A673 (cell line): ENCODE results near the gene CAMK4.

Experiments used
- CTCF ChIP-seq: fragments of 300-800, 200-600 bp; sonication (generic); conservative IDR thresholded peaks from 2 replicates; pipeline ENCODE4 v1.5.1; 2017; ENCODE audit warnings: low read depth, mild to moderate bottlenecking, antibody characterized with exemption, low read length, moderate library complexity, mixed read lengths
- EZH2 ChIP-seq: fragments of 200-600 bp; sonication (generic); IDR thresholded peaks from 2 replicates; pipeline ENCODE4 v1.6.1; 2017; ENCODE audit warnings: borderline replicate concordance, low read depth, mild to moderate bottlenecking, mixed read lengths, antibody characterized with exemption, low read length; ENCODE audit not compliant: poor library complexity, severe bottlenecking

DNA sequence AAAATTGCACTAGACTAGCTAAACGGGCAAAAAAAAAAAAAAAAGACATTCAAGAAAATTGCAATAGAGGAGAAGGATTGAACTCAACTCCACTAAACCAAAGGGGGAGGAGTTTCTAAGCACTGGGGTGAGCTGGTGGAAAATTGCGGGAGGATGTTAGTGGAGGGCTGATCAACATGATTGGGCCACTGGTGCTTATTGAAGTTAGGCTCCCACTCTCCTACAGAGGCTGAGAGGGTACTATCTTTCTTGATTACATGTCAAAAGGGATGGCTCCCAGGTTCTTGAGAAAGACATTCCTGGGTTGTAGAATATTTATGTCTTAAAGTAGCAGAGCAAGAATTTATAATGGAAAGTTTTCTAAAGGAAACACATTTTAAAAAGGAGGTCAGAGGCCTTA is 38.0 kb downstream of the CAMK4 start:
- no peak for TF ChIP-seq CTCF
- TF ChIP-seq EZH2, result no peak
